Central memory CD8-positive, alpha-beta T cell (primary cell): ENCODE results near the gene ANO2.

ENCODE experiments used
- ATAC-seq: fragments of 150-1000 bp; cut with Tn5 transposase; replicated peaks from 2 replicates; pipeline ENCODE4 v1.10.0; 2022; ENCODE audit warnings: mild to moderate bottlenecking, moderate FRiP score, moderate number of reproducible peaks; ENCODE audit not compliant: poor library complexity, severe bottlenecking; ENCODE audit errors: extremely low read depth
- DNase-seq, 2 donors: peaks; one replicate each; pipeline ENCODE4 v3.0.0; 2021; ENCODE audit warnings: low spot score in 2 of 2
- H3K27ac Mint-ChIP-seq: one replicate; pipeline ENCODE4 v1.8.0; 2022; ENCODE audit warnings: low read depth, mild to moderate bottlenecking, moderate library complexity, mixed read lengths
- H3K27me3 Mint-ChIP-seq: one replicate; pipeline ENCODE4 v1.8.0; 2022; ENCODE audit warnings: mixed read lengths
- H3K36me3 Mint-ChIP-seq: one replicate; pipeline ENCODE4 v1.8.0; 2022; ENCODE audit warnings: mild to moderate bottlenecking, moderate library complexity, mixed read lengths; ENCODE audit not compliant: insufficient read depth
- H3K4me1 Mint-ChIP-seq: one replicate; pipeline ENCODE4 v1.8.0; 2022; ENCODE audit warnings: mixed read lengths
- H3K4me3 Mint-ChIP-seq: one replicate; pipeline ENCODE4 v1.8.0; 2022; ENCODE audit warnings: mild to moderate bottlenecking, moderate library complexity, mixed read lengths
- H3K9me3 Mint-ChIP-seq: one replicate; pipeline ENCODE4 v1.8.0; 2022; ENCODE audit warnings: mixed read lengths

The ANO2 gene

DNA sequence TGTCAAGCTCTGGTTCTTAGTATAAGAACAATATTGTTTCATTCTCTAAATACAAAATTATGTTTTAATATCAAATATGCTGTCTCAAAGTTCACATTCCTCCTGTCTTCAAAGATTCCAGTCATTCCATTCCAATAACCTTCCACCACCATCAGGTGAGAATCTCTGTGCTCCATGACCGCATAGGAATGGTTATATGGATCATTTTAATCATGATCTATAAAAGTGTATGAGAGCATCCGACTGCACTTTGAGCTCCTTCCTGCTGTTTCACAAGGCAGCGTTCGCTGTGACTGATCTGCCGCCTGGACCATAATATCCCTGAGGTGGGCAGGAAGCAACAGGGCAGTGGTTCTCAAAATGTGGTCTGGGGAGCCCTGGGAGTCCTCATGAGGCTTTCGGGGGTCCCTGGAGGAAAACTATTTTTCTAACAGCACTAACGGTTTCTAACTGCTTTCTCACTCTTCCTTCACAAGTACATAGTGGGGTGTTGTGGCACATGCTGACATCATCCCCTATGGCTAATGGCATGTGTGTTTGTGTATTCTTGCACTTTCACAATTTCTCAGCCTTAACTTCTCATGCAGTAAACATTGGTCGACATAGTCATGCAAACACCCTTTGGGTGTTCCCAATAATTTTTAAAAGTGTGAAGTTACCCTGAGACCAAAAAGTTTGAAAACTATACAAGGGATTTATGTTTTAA, 137.4 kb downstream of the ANO2 start:
- H3K27ac Mint-ChIP-seq: no peak overlapping the region
- no peak for DNase-seq
- no peak overlapping the region for H3K4me3 Mint-ChIP-seq
- no peaks in the 10 kb centered on the region for H3K4me1 Mint-ChIP-seq
- H3K27me3 Mint-ChIP-seq: peaks cover 26% of the 10 kb centered on the region
- no peak for ATAC-seq
- no peaks in the 10 kb centered on the region for H3K36me3 Mint-ChIP-seq
- H3K9me3 Mint-ChIP-seq: no peaks in the 10 kb centered on the region

DNA sequence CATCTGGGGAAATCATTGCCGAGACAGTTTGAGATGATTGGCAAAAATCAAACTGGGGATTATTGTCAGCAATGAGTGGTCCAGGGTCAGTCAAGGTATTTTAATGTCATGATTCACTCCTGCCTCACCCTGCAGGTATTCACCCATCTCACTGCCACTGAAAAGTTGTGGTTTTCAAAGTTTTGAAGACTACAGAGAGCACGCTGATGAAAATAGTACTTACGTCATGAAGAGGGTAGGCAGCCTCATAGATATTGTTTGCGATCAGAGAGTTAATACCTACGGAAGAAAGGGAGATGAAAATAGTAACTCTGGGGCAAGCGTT, 138.0 kb downstream of the ANO2 start:
- H3K27me3 Mint-ChIP-seq: peaks cover 26% of the 10 kb centered on the region
- H3K9me3 Mint-ChIP-seq: no peaks in the 10 kb centered on the region
- H3K4me3 Mint-ChIP-seq: no peak overlapping the region
- ATAC-seq (no peak), DNase-seq (no peak)
- H3K27ac Mint-ChIP-seq: no peak overlapping the region
- H3K36me3 Mint-ChIP-seq: no peaks in the 10 kb centered on the region
- no peaks in the 10 kb centered on the region for H3K4me1 Mint-ChIP-seq

- DNase-seq (no peak), ATAC-seq (no peak)
- Mint-ChIP-seq H3K36me3 (no peaks in the 10 kb centered on the region), H3K4me1 (no peaks in the 10 kb centered on the region), H3K4me3 (no peak overlapping the region), H3K27me3 (peaks cover 26% of the 10 kb centered on the region), H3K9me3 (no peaks in the 10 kb centered on the region), H3K27ac (no peak overlapping the region)
Observed at GRCh38 chr12:5806371-5807089, 138.5 kb downstream of the ANO2 start.

DNA sequence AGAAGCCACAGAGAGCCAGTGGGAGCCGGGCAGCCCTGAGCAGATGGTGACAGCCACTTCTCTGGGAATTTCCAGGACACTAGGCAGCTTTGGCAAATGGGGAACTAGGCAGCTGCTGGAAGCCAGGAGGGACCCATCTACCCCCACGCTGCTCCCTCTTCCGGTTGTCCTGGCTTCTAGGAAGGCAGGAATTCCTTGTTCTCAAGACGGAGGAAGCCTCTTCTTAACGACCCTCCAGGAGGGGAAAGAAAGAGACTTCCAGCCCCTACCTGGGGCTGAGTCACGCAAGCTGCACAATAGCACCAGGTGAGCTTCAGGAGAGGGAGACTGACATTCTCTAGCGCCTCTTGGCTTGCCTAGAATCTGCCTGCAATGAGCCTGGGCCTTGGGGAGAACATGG, 141.5 kb downstream of the ANO2 start:
- DNase-seq: no peak
- Mint-ChIP-seq H3K36me3 (no peaks in the 10 kb centered on the region), H3K27ac (no peak overlapping the region), H3K4me3 (no peak overlapping the region), H3K27me3 (peaks cover 25% of the 10 kb centered on the region), H3K9me3 (no peaks in the 10 kb centered on the region), H3K4me1 (no peaks in the 10 kb centered on the region)
- no peak for ATAC-seq

DNA sequence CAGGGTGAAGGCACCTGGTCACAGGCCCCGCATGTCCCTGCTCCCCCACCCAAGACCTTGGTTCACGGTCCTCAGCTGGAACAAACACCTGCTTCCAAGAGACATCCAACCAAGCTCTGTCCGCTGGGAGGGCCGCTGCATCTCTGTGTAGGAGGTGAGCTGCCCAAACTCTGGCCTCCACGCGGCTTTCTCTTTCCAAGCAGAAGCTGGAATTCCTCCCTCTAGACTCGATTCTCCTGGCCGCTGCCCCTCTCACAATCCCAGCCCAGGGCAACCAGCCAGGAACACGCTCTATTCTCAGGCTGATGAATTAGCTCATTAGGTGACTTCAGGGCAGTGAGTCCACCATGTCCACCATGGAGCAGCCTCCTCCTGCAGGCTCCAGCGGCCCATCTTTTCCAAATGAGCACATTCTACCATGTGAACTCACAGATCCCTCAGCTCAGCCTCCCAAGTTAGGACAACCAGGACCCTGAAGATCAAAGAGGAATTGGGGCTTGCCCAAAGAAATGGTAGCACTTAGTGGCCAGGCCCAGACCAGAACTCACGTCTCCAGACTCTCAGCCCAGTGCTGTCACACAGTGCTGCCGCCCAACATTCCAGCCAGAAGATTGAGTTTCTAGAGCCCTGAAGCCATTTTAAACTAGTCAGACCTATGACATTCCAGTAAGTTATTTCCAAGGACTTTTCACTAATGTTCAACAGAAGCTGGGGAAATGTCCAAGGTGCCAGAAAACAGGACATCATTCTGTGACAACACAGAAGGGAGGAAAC, 146.6 kb downstream of the ANO2 start:
- H3K36me3 Mint-ChIP-seq: no peaks in the 10 kb centered on the region
- no peaks in the 10 kb centered on the region for H3K9me3 Mint-ChIP-seq
- H3K4me1 Mint-ChIP-seq: no peaks in the 10 kb centered on the region

GRCh38 chr12:5797661-5798060, 147.4 kb downstream of the ANO2 start:
- Mint-ChIP-seq H3K9me3 (no peaks in the 10 kb centered on the region), H3K4me3 (no peak overlapping the region), H3K27ac (no peak overlapping the region), H3K4me1 (no peaks in the 10 kb centered on the region), H3K36me3 (no peaks in the 10 kb centered on the region), H3K27me3 (peaks cover 16% of the 10 kb centered on the region)
- no peak for DNase-seq
- no peak for ATAC-seq

More for the DNA sequence above, 146.6 kb downstream of the ANO2 start:
- DNase-seq (no peak), ATAC-seq (no peak)
- H3K4me3 Mint-ChIP-seq: no peak overlapping the region
- H3K27ac Mint-ChIP-seq: no peak overlapping the region
- H3K27me3 Mint-ChIP-seq: peaks cover 16% of the 10 kb centered on the region

GRCh38 chr12:5796959-5797225, 148.2 kb downstream of the ANO2 start:
- H3K4me3 Mint-ChIP-seq: no peak overlapping the region
- DNase-seq (no peak), ATAC-seq (no peak)
- H3K27me3 Mint-ChIP-seq: peaks cover 16% of the 10 kb centered on the region
- H3K36me3 Mint-ChIP-seq: no peaks in the 10 kb centered on the region
- no peak overlapping the region for H3K27ac Mint-ChIP-seq
- no peaks in the 10 kb centered on the region for H3K4me1 Mint-ChIP-seq
- no peaks in the 10 kb centered on the region for H3K9me3 Mint-ChIP-seq

DNA sequence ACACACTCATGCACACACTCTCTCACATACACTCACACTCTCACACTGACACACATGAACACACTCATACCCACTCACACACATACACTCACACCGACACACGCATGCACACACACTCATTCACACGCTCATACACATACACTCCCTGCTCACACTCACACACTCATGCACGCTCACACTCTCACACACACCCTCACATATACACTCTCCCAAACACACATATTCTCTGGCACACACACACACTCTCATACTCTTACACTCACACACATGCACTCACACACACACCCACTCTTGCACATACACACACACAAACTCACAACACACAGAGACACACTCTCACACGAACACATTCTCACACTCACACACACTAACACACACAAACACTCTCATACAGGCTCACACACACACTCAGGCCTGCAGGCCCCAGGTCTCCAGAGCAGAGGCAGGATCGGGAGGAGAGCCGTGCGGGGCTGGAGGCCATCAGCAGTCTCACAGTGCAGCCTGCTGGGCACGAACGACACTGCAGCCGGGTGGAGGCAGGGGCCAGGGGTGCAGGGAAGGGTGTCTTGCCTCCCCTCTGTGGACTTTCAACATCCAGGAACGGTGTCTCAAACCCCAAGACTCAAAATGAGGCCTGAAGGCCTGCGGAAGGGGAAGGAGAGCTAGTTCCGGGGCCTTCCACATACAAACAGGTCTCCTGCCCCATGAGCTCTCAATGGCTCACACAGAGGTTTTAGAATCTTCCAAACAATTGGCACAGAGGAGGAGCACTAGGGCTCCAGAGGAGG, 148.7 kb downstream of the ANO2 start:
- ATAC-seq: no peak
- no peak for DNase-seq

GRCh38 chr12:5794156-5794555, 150.9 kb downstream of the ANO2 start:
- Mint-ChIP-seq H3K27me3 (peaks cover 19% of the 10 kb centered on the region), H3K9me3 (no peaks in the 10 kb centered on the region), H3K36me3 (no peaks in the 10 kb centered on the region), H3K27ac (no peak overlapping the region), H3K4me1 (no peaks in the 10 kb centered on the region), H3K4me3 (no peak overlapping the region)
- DNase-seq (no peak), ATAC-seq (no peak)

More for the DNA sequence above, 148.7 kb downstream of the ANO2 start:
- H3K36me3 Mint-ChIP-seq: no peaks in the 10 kb centered on the region
- no peaks in the 10 kb centered on the region for H3K9me3 Mint-ChIP-seq
- peaks cover 16% of the 10 kb centered on the region for H3K27me3 Mint-ChIP-seq
- H3K27ac Mint-ChIP-seq: no peak overlapping the region
- H3K4me1 Mint-ChIP-seq: no peaks in the 10 kb centered on the region
- H3K4me3 Mint-ChIP-seq: no peak overlapping the region

DNA sequence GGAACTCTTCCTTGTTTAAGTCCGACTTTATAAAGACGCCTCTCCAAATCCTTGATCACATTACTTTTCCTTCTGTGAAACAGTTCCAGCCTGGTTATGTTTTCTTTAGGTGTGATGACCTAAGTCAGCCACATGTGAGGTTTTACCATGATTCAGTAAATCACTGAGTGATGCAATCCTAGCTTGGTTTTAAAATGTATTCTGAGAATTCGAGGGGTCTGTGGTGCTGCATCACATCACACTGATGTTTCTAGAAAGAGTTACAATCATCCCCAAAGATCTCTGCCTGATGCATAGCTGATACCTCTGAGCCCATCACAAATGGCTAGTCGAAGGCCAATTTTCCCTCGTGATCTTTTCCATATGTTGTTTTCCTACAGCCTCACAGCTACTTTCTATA, 152.7 kb downstream of the ANO2 start:
- H3K9me3 Mint-ChIP-seq: no peaks in the 10 kb centered on the region
- no peak for ATAC-seq
- H3K4me3 Mint-ChIP-seq: no peak overlapping the region
- no peak for DNase-seq
- no peaks in the 10 kb centered on the region for H3K4me1 Mint-ChIP-seq
- peaks cover 24% of the 10 kb centered on the region for H3K27me3 Mint-ChIP-seq
- H3K27ac Mint-ChIP-seq: no peak overlapping the region
- no peaks in the 10 kb centered on the region for H3K36me3 Mint-ChIP-seq

DNA sequence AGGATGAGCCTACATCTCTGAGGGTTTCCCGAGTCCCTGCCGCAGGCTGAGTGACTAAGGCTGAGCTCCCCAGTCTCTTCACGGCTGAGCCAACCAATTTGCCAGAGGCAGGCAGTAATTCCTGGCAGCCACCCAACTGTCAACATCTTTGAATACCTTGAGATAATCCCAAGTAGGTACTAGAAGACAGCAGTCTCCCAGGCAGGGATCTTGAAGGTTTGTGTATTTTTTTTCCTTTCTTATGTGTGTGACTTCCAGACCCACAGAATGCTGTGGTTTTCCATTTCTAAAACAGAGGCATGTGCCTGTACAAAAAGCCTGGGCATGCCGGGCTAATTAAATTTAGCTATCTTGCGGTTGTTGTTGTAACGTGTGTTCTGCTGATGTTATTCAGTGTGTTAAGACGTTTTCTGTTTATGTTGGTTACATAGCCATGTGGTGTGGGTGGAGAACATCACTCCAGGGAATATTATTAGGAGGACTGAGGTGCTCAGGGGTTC, 155.5 kb downstream of the ANO2 start:
- ATAC-seq: no peak
- Mint-ChIP-seq H3K36me3 (no peaks in the 10 kb centered on the region), H3K4me3 (no peak overlapping the region), H3K9me3 (no peaks in the 10 kb centered on the region), H3K27ac (no peak overlapping the region), H3K27me3 (peaks cover 24% of the 10 kb centered on the region), H3K4me1 (no peaks in the 10 kb centered on the region)
- no peak for DNase-seq

DNA sequence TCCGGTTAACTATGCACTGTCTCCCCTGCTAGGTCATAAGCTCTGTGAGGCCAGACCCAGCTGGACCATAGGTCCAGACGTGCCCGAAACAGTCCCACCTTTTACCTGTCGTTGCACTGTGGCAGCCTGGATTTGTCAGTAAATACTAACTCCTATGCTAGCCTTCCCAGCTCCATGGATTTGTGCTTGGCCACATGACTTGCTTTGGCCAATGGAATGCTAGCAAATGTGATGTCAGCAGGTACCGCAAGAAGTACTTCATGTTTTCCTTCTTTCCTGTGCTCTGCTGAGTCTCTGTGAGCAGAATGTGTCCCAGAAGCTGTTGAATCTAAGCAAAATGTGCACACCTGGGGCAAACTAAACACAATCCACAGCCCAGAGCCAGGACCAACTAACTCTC, 157.2 kb downstream of the ANO2 start:
- Mint-ChIP-seq H3K36me3 (no peaks in the 10 kb centered on the region), H3K9me3 (no peaks in the 10 kb centered on the region), H3K4me1 (no peaks in the 10 kb centered on the region), H3K4me3 (no peak overlapping the region), H3K27ac (no peak overlapping the region), H3K27me3 (peaks cover 35% of the 10 kb centered on the region)
- DNase-seq (no peak), ATAC-seq (no peak)
